Measurements from ENCODE around the gene MEOX1. TPM values are rescaled to one million over a fixed set of nuclear protein-coding genes. Genes with fewer than 3 reads are reported as not detected.

Gene MEOX1
- total and polyA plus RNA-seq, 2 of the 4 experiments (the other 2 are of a cell fraction), result 0.48 to 0.72 TPM

- WGBS, 2 experiments (ENCODE audit: extremely low coverage in 2 of 2, insufficient read length in 1 of 2), result no CpG with 5 or more reads among the region's 10 CpGs
- Histone ChIP-seq H3K4me1 (ENCODE audit: control insufficient read depth, insufficient read depth, low read length) (peaks cover 6% of the 10 kb centered on the region; the same call in 1 of the 2 replicates), H2BK15ac (ENCODE audit: low read depth, low read length) (no peak overlapping the region), H3K79me1 (ENCODE audit: low read depth in 1 of 2, low read length in 2 of 2) (no peaks in the 10 kb centered on the region), H3K27ac (ENCODE audit: insufficient read depth, low read length) (no peak overlapping the region), H4K91ac (ENCODE audit: insufficient read depth, low read depth, low read length) (no peak overlapping the region), H3K23ac (ENCODE audit: low read depth, low read length) (no peak overlapping the region), H2BK5ac (ENCODE audit: low read depth, low read length, poor library complexity, severe bottlenecking) (no peak overlapping the region), H3K27me3 (ENCODE audit: control insufficient read depth, insufficient read depth, low read length) (peaks cover 20% of the 10 kb centered on the region; the same call in 1 of the 2 replicates), H3K36me3 (ENCODE audit: control insufficient read depth, insufficient read depth, low read length) (no peaks in the 10 kb centered on the region), H3K9ac (ENCODE audit: low read depth, low read length) (no peak overlapping the region), H4K8ac (ENCODE audit: low read depth in 2 of 2, low read length in 2 of 2) (no peak overlapping the region), H3K4me2 (ENCODE audit: low read depth, low read length) (no peak overlapping the region), H3K9me3 (ENCODE audit: control insufficient read depth, insufficient read depth, low read length) (no peaks in the 10 kb centered on the region), H3K56ac (ENCODE audit: extremely low read depth, insufficient read depth, low read length) (no peak overlapping the region), H3K4me3 (ENCODE audit: insufficient read depth, low read depth, low read length) (no peak overlapping the region), H3K14ac (replicated peaks; ENCODE audit: low read depth, low read length) (no peak overlapping the region), H4K20me1 (ENCODE audit: insufficient read depth, low read length) (no peaks in the 10 kb centered on the region), H3K4ac (ENCODE audit: low read depth, low read length) (no peak overlapping the region), H2BK120ac (ENCODE audit: low read depth, low read length) (no peak overlapping the region), H3K9me1 (ENCODE audit: insufficient read depth, low read length) (peaks cover 3% of the 10 kb centered on the region), H2BK20ac (ENCODE audit: low read depth, low read length) (no peak overlapping the region), H4K5ac (ENCODE audit: low read depth, low read length) (no peak overlapping the region), H3K18ac (ENCODE audit: low read depth, low read length) (no peak overlapping the region), H2AFZ (replicated peaks; ENCODE audit: low read length, poor library complexity) (no peak overlapping the region), H2AK9ac (replicated peaks; ENCODE audit: low read depth, low read length, poor library complexity) (no peak overlapping the region), H2AK5ac (ENCODE audit: low read depth, low read length) (no peak overlapping the region)
- no peak for DNase-seq
- ATAC-seq (ENCODE audit: low read depth), result no peak
- no peak for TF ChIP-seq NFE2L2 (IDR thresholded peaks at IDR 0.05; ENCODE audit: low read depth, low read length)
- TF ChIP-seq USF2 (IDR thresholded peaks at IDR 0.05; ENCODE audit: low read depth, low read length), result no peak
- TF ChIP-seq MAFK (IDR thresholded peaks at IDR 0.05; ENCODE audit: low read depth, low read length), result no peak
- no peak for TF ChIP-seq RCOR1 (IDR thresholded peaks at IDR 0.05; ENCODE audit: insufficient replicate concordance, low read length)
- no peak for TF ChIP-seq MXI1 (IDR thresholded peaks at IDR 0.05; ENCODE audit: borderline replicate concordance, low read depth, low read length)
- in situ Hi-C loops (cut with MboI; ENCODE audit: low sequenced_read_pairs) (no loop called here), intact Hi-C loops (cut with micrococcal nuclease) (no loop called here), dilution Hi-C loops (cut with HindIII; ENCODE audit: low sequenced_read_pairs, unreplicated experiment) (no loop called here)
- ChIA-PET CTCF (no interaction called here), POLR2A (ENCODE audit: unreplicated experiment) (no interaction called here)
- BruUV-seq (replicated peaks), result no TSS peak
Measured at GRCh38 chr17:43632221-43632620, 29.5 kb downstream of the MEOX1 start.

Data from IMR-90 (cell line).